Urinary bladder (tissue), 4 donors: ENCODE measurements around the gene CSF3R. TPM values are rescaled to one million over a fixed set of nuclear protein-coding genes. Genes with fewer than 3 reads are reported as not detected.
A peak's percentile ranks its signal among the peaks of the same experiment; 100 is the strongest.

Source experiments
- DNase-seq: peaks from one replicate; pipeline ENCODE4 v3.0.0-alpha.2; 2015; ENCODE audit errors: extremely low spot score
- H3K27ac ChIP-seq: one replicate; pipeline ENCODE4 v1.5.1; 2013; ENCODE audit warnings: low read depth, mild to moderate bottlenecking, moderate library complexity
- H3K36me3 ChIP-seq: one replicate; pipeline ENCODE4 v1.6.1; 2013; ENCODE audit warnings: mild to moderate bottlenecking, moderate library complexity; ENCODE audit not compliant: insufficient read depth
- H3K4me1 ChIP-seq: one replicate; pipeline ENCODE4 v1.6.1; 2013; ENCODE audit warnings: mild to moderate bottlenecking, moderate library complexity; ENCODE audit not compliant: insufficient read depth
- H3K4me3 ChIP-seq: one replicate; pipeline ENCODE4 v1.5.1; 2013; ENCODE audit warnings: low read depth, low read length
- WGBS: extraction: QIAGEN DNeasy Blood & Tissue Kit; methylation state at CpG from one replicate; pipeline ENCODE4 v1.1.7; 2013; 5-methylcytosine and 5-hydroxymethylcytosine counted together
- polyA plus RNA-seq: library from polyadenylated mRNA; stranded (reverse); fragments of 200-250 nt; gene quantifications from one replicate; pipeline ENCODE4 v1.2.3, GENCODE V29; 2013
- total RNA-seq: library from RNA; depleted of rRNA; stranded (reverse); fragments of >200 nt; gene quantifications from one replicate; pipeline ENCODE4 v1.2.3, GENCODE V29; 2014
- donor health status: healthy with polysubstance abuse.
- donor health status: healthy.

The CSF3R gene
- total and polyA plus RNA-seq, 2 donors: 4.7 to 5.3 TPM

DNA sequence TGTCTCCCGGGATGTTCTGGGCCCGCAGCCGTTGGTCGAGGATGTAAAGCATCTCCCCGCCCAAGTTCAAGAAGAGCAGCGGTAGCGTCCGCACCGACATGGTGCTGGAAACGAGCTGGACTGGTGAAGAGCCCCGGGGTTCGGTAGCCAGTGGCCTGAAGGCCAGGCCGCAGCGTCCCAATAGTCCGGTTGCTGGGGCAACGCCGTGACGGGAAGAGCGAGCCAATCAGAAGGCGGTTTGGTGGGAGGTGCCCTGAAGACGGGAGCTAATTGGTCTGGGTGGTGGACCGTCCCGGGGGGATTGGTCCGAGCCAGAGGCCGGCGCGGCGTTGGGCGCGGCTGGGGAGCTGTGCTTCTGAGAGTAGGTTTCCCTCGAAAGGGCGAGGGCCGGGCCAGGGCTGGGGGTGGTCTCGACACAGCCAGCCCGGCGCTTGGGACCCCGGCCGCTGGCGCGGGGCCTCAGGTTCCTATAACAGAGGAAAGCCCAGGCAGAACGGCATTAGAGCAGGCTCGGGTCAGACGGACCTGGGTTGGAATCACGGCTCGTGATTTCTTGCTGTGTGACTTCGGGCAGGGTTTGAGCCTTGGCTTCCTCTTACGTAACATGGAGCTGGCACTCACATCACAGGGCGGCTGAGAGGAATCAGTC is 32.3 kb downstream of the CSF3R start, which contains the start of gene OSCP1:
Gene OSCP1, minus strand, starts transcription at position 182 of the 649 bp plus-strand sequence. Its CDS starts 82 bp downstream, at position 100.
- peak; percentile 87 for DNase-seq
- WGBS: under 1% methylated on average over 48 of the region's 48 CpGs
- no peaks in the 10 kb centered on the region for H3K4me1 ChIP-seq

DNA sequence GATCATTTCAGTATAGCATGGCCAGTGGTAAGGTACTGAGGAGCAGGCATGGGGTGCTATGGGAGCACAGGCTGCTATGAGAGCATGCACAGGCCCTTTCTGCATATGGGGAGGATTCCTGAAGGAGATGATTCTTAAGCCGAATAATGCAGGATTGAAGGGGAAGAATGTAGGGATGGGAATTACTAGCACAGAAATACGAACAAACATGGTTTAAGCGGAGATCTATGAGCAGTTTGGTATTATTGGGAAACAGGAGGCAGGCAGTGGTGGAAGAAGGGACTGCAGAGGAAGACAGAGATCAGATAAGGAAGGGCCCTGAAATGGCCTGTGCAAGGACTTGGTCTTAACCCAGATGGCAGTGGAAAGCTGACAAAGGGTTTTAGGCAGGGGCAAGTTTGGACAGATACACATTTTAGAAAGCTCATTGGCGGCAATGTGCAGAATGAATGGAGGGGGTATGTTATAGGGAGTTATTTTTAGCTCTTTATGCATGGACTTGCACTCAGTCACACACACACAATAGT is 34.1 kb downstream of the CSF3R start:
- H3K27ac ChIP-seq: no peak overlapping the region
- DNase-seq: no peak
- no peaks in the 10 kb centered on the region for H3K36me3 ChIP-seq
- 87% methylated on average over 4 of the region's 4 CpGs for WGBS
- H3K4me1 ChIP-seq: no peaks in the 10 kb centered on the region
- H3K4me3 ChIP-seq: no peak overlapping the region

More for the DNA sequence above, 32.3 kb downstream of the CSF3R start, which contains the start of gene OSCP1:
- peak within 1 kb of the TSS; percentile 58 for H3K4me3 ChIP-seq
- H3K36me3 ChIP-seq: no peaks in the 10 kb centered on the region
- H3K27ac ChIP-seq: peak within 1 kb of the TSS; percentile 96

DNA sequence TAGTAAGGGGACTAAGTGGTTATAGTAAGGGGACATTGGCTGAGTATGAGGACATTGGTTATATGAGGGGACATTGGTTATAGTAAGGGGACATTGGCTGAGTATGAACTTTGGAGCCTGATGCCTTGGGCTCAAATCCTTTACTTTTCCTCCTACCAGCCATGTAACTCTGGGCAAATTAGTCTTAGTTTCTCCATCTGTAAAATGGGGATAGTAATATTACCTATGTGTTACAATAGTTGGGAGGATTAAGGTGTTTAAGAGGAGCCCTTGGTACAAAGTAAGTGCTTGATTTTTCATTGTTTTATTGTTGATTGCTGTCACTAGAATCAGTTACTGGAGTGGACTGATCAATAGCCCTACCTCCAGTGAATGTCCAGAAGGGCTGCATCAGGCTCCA is 35.3 kb downstream of the CSF3R start:
- Histone ChIP-seq H3K27ac (no peak overlapping the region), H3K4me3 (no peak overlapping the region), H3K4me1 (no peaks in the 10 kb centered on the region), H3K36me3 (no peaks in the 10 kb centered on the region)
- no peak for DNase-seq

DNA sequence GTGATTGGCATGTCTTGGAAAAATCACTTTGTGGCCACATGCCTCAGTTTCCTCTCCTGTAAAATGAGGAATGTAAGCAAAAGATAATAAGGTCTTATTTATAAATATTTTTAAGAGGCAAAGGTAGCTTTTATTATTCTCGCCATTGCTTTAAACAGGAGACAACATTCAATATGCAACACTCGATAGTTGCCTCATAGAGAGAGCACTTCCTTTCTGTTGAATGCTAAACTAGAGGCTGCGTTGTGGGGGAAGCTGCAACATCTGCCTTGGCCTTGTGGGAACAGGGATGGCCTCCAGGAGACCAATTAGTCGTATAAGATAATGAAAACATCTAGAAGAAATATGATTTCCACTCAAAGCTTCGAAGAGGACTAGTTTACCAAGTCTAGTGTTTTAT is 36.0 kb downstream of the CSF3R start:
- no peak overlapping the region for H3K27ac ChIP-seq
- no peaks in the 10 kb centered on the region for H3K36me3 ChIP-seq
- no peak overlapping the region for H3K4me3 ChIP-seq
- WGBS: 67% methylated on average over 5 of the region's 5 CpGs
- H3K4me1 ChIP-seq: no peaks in the 10 kb centered on the region
- DNase-seq: no peak

DNA sequence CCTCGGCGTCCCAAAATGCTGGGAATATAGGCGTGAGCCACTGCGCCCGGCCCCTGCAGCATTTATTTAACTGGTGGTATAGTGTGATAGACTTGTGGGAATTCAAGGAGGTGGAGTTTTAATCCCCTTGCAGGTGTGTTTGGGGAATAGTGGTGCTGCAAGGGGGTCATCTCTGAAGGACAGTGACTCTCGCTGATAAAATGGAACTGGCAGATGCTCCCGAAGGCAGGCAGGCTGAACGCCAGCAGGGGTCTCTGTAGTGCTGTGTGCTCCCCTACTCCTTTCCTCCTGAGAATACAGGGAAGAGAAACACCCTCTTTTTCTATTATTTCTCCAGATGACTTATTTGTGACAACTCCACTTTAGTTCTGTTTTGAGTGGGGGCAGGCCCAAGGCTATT is 36.4 kb downstream of the CSF3R start:
- no peak for DNase-seq
- 60% methylated on average over 8 of the region's 8 CpGs for WGBS
- Histone ChIP-seq H3K4me1 (no peaks in the 10 kb centered on the region), H3K4me3 (no peak overlapping the region), H3K36me3 (no peaks in the 10 kb centered on the region), H3K27ac (no peak overlapping the region)

DNA sequence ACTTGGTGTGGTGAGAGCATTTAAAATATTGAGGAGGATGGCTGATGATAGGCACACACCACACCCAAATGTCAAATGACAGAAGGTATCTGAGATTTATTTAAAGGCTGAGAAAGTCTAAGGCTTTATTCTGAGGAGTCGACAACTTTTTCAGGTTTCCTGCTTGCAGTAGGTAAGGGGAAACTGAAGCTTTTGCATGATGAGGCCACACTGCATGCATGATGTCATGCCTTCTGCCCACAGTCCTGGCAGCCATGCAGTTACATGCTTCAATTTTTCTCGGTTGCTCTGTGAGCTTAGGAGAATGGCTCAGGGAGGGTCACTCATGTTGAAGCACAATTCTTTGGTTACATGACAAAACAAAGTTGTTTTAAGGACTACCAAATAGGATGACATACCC is 39.4 kb downstream of the CSF3R start:
- no peaks in the 10 kb centered on the region for H3K4me1 ChIP-seq
- H3K27ac ChIP-seq: no peak overlapping the region
- no peaks in the 10 kb centered on the region for H3K36me3 ChIP-seq
- WGBS: 84% methylated on average over 2 of the region's 2 CpGs
- no peak for DNase-seq
- H3K4me3 ChIP-seq: no peak overlapping the region

DNA sequence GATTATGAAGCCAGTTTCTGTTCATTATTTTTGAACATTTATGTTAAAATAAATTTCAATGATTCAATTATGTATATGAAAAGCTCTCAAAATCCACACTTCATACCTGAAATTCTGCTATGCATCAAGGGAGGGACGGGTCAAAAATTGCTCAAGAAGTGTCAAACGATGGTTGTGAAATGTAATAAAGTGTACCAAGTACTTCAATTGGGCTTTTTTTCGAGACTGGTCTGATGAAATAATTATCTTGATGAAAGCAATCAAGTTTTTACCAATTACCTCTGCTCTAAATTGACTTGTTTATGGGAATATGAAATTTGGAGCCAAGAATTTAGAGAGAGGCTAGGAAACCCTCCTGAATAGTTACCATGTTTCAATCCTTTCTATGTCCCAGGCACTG is 40.4 kb downstream of the CSF3R start:
- 91% methylated on average over 3 of the region's 3 CpGs for WGBS
- H3K4me1 ChIP-seq: no peaks in the 10 kb centered on the region
- DNase-seq: no peak
- H3K36me3 ChIP-seq: no peaks in the 10 kb centered on the region
- no peak overlapping the region for H3K27ac ChIP-seq
- H3K4me3 ChIP-seq: no peak overlapping the region

DNA sequence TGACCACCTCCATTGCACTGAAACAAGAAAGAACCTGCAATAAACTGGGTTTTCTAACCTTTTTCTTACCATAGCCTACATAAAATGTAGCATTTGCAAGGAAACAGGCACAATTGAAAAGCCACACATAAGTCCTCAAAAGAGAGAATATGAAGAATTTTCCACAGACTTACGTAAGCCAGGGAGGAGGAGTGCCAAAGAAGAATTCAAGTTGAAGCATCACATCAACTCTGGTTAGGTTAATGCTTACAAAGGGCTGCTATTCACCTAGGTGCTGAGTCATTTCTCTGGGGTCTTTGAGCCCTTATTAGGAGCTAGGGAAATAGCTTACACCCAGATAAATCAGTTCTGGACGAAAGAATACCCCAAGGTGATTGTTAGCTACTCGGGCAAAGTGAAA is 42.1 kb downstream of the CSF3R start:
- Histone ChIP-seq H3K36me3 (no peaks in the 10 kb centered on the region), H3K27ac (no peak overlapping the region), H3K4me3 (no peak overlapping the region), H3K4me1 (no peaks in the 10 kb centered on the region)
- 89% methylated on average over 3 of the region's 3 CpGs for WGBS
- no peak for DNase-seq

DNA sequence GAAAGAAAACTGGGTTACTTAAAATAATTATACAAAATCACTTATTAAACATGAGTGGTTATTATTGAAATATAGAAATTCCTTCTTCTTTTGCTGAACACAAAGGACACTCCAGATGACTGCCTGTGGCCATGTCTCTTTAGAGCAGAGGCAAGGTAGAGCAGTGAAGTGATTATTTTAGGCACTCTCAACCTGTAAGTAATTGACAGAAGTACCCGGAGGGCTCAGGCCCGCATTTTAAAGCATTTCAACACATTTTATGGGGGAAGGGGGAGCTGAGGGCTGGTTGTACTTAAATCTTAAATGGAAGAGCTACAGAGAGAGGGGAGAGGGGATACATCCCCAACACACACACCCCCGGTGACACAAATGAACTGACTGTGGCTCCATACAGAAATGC is 42.7 kb downstream of the CSF3R start:
- no peak for DNase-seq
- Histone ChIP-seq H3K4me3 (no peak overlapping the region), H3K4me1 (no peaks in the 10 kb centered on the region), H3K36me3 (no peaks in the 10 kb centered on the region), H3K27ac (no peak overlapping the region)
- 55% methylated on average over 3 of the region's 3 CpGs for WGBS

DNA sequence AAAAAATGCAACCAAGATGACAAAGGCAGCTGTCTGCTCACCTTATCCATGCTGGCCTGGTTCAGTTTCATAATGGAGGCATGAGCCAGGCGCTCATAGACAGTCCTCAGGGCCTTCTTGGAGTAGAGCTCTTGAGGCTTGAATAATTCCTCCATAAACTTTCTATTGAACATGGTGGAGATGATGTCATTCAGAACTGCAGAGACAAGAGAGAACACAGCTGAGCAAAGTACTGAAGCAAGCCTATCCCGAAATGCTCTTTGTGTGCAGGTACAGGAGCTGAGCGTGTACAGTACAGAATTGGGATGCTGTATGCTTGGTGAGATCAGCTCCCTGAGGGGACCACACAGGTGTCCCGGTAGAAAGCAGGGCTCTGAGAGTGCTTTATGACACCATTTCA is 44.0 kb downstream of the CSF3R start:
- H3K4me1 ChIP-seq: no peaks in the 10 kb centered on the region
- no peak for DNase-seq
- 90% methylated on average over 4 of the region's 4 CpGs for WGBS
- H3K4me3 ChIP-seq: no peak overlapping the region
- no peak overlapping the region for H3K27ac ChIP-seq
- no peaks in the 10 kb centered on the region for H3K36me3 ChIP-seq

DNA sequence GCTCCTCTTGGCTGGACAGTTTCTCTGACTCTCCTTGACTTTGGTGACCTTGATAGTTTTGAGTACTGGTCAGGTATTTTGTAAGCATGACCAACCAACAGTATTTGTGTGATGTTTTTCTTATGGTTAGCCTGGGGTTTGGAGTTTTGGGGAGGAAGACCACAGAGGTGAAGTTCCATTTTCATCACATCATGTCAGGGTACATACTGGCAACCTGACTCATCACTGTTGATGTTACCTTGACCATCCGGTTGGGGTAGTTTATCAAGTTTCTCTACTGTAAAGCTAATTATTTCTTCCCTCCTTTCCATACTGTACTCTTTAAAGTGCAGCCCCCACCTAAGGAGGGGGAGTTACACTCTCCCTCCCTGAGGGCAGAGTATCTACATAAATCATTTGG is 45.9 kb downstream of the CSF3R start:
- DNase-seq: no peak
- Histone ChIP-seq H3K4me3 (no peak overlapping the region), H3K4me1 (no peaks in the 10 kb centered on the region), H3K27ac (no peak overlapping the region), H3K36me3 (no peaks in the 10 kb centered on the region)
- WGBS: 80% methylated on average over 1 of the region's 1 CpG

DNA sequence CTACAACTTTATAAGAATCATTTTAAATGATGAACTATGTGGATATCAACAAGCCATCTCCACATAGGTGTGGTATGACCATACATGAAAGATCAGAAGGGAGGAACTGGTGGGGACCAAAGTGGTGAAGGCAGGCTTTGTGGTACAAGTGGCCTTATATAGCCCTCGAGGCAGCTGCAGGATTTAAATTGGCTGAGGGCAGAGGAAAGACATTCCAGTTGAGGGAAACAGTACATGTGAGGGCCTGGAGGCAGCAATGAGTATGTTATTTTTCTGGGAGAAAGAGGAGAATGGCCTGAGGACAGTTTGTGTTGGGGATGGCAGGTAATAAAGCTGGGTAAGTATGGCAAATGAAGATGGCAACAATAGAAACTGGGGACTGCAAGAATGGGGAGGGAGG is 49.6 kb downstream of the CSF3R start:
- no peaks in the 10 kb centered on the region for H3K36me3 ChIP-seq
- no peak for DNase-seq
- H3K4me3 ChIP-seq: no peak overlapping the region
- no peaks in the 10 kb centered on the region for H3K4me1 ChIP-seq
- no peak overlapping the region for H3K27ac ChIP-seq
- WGBS: 41% methylated on average over 1 of the region's 1 CpG

DNA sequence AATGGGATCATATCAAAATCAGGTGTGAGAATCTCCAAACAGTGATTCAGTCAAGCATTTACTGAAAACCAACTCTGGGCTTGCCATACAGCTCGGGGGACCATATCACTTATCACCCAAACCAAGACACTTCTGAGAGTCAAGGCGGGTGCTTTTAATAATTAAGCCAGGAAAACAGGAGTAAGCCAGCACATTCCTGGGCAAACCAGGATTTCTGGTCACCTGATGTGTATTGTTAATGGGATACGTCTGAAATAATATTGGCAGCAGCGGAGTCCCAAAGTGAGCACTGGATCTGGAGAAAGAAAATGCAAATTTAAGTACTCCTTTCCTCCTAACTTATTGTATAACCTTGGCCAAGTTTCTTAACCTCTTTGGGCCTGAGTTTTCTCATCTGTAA is 50.1 kb downstream of the CSF3R start:
- Histone ChIP-seq H3K4me1 (no peaks in the 10 kb centered on the region), H3K36me3 (no peaks in the 10 kb centered on the region), H3K27ac (no peak overlapping the region), H3K4me3 (no peak overlapping the region)
- DNase-seq: no peak
- 88% methylated on average over 4 of the region's 4 CpGs for whole genome bisulfite sequencing

DNA sequence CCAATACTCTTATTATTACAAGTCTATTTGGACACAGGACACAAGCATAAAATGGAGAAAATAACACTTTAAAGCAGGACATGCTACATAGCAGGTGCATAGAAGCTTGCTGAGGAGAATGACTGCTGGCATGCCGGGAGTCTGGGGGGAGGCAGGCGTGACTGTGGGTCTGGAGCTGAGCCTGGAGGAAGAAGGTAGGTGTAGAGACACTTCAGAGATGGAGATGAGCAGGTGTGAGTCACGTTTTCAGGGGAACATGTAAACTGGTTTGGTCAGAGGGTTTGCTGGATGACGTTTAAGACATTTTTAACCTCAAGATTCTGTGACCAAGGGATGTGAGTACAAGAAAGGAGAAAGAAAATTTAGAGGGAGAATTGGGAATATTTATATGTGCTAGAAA is 56.9 kb downstream of the CSF3R start:
- H3K27ac ChIP-seq: no peak overlapping the region
- 73% methylated on average over 4 of the region's 4 CpGs for WGBS
- H3K4me3 ChIP-seq: no peak overlapping the region
- no peak for DNase-seq
- no peaks in the 10 kb centered on the region for H3K36me3 ChIP-seq
- H3K4me1 ChIP-seq: no peaks in the 10 kb centered on the region

DNA sequence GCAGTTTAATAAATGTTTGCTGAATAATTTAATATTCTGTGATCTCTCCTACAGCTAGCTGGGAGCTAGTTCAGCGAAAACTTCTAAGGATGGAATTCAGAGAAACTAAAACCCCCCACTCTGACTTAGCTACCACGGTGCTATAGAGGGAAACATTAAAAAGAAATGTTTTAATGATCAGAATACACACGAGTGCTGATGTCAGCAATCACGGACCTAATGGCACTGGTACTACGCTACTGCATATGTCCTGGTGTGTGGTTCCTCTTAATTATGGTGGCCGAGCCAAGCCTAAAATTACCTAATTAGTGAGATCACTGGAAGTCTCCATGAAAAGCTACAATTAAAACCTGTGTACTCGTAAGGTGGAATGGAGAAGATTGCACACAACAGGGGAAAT is 61.1 kb downstream of the CSF3R start:
- DNase-seq: no peak
- Histone ChIP-seq H3K36me3 (no peaks in the 10 kb centered on the region), H3K4me3 (no peak overlapping the region)

More for the DNA sequence above, 61.1 kb downstream of the CSF3R start:
- WGBS: 82% methylated on average over 7 of the region's 7 CpGs
- Histone ChIP-seq H3K27ac (no peak overlapping the region), H3K4me1 (no peaks in the 10 kb centered on the region)
